H1 (cell line): ENCODE data around the gene LCP1. TPM values are rescaled to one million over a fixed set of nuclear protein-coding genes. Genes with fewer than 3 reads are reported as not detected.

Experiments used
- BCL11A ChIP-seq, 2 experiments: IDR thresholded peaks; one replicate each; pipeline ENCODE4 v1.6.1; 2011; ENCODE audit warnings: low read depth in 2 of 2, low read length in 2 of 2, mild to moderate bottlenecking in 2 of 2
- KDM1A ChIP-seq: fragments of 200-600, 300-600 bp; sonication (generic); IDR thresholded peaks from 2 replicates; pipeline ENCODE4 v1.7.1; 2016; ENCODE audit warnings: mild to moderate bottlenecking, low read length, borderline replicate concordance
- polyA plus RNA-seq, 7 experiments: library from polyadenylated mRNA; depleted of rRNA in 3 of 7; stranded (reverse) in 5 of 7; unstranded in 2 of 7; fragments of >200 nt in 5 of 7; fragments of 200-250 nt in 2 of 7; gene quantifications; 1 replicate in 5 of 7; 2 replicates in 1 of 7; 4 replicates in 1 of 7; pipeline versions ENCODE4 v1.2.1 to v1.2.3, GENCODE V29; 2011 to 2013; ENCODE audit warnings: missing spikeins in 2 of 7, mixed read lengths in 2 of 7
- total RNA-seq: library from RNA; stranded (reverse); fragmentation: NEBNext Ultra II Directional; extraction: Animal tissue kit (Norgen Biotek cat#: 25700); gene quantifications from 2 replicates; pipeline ENCODE4 v1.2.1, GENCODE V29; 2021

Gene LCP1
- total and polyA plus RNA-seq, 2 of the 8 experiments (the other 6 are each of a cell fraction or from before 2014, with no cell fraction given) = 0.65 to 4.3 TPM

GRCh38 chr13:46100191-46100815 lies 81.7 kb downstream of the LCP1 start (continued):
- TF ChIP-seq BCL11A (IDR thresholded peaks at IDR 0.05; ENCODE audit: low read depth in 2 of 2, low read length in 2 of 2) = no peak
- TF ChIP-seq KDM1A = no peak
